Effector memory CD4-positive, alpha-beta T cell (primary cell): ENCODE measurements around the gene PRUNE1.

ENCODE experiments used
- DNase-seq, 3 donors: peaks; one replicate each; pipeline ENCODE4 v3.0.0-alpha.2; 2020
- H3K27ac ChIP-seq: 2 replicates; pipeline ENCODE4 v1.7.0; 2013; ENCODE audit warnings: mild to moderate bottlenecking, low read length, moderate library complexity; ENCODE audit not compliant: insufficient read depth, poor library complexity, severe bottlenecking
- H3K27me3 ChIP-seq: replicated peaks from 2 replicates; pipeline ENCODE4 v1.7.0; 2013; ENCODE audit warnings: mild to moderate bottlenecking, low read length; ENCODE audit not compliant: insufficient read depth, control insufficient read depth, poor library complexity, severe bottlenecking
- H3K36me3 ChIP-seq: 2 replicates; pipeline ENCODE4 v1.7.0; 2013; ENCODE audit warnings: mild to moderate bottlenecking, low read length, moderate library complexity; ENCODE audit not compliant: control insufficient read depth, insufficient read depth
- H3K4me1 ChIP-seq: 2 replicates; pipeline ENCODE4 v1.7.0; 2013; ENCODE audit warnings: low read length, mild to moderate bottlenecking; ENCODE audit not compliant: control insufficient read depth, insufficient read depth, poor library complexity, severe bottlenecking
- H3K4me3 ChIP-seq: 2 replicates; pipeline ENCODE4 v1.7.0; 2013; ENCODE audit warnings: low read length, low read depth, mild to moderate bottlenecking; ENCODE audit not compliant: insufficient read depth, poor library complexity, severe bottlenecking
- H3K9me3 ChIP-seq: 2 replicates; pipeline ENCODE4 v1.7.0; 2013; ENCODE audit warnings: mild to moderate bottlenecking, low read length, moderate library complexity; ENCODE audit not compliant: control insufficient read depth

PRUNE1 gene

DNA sequence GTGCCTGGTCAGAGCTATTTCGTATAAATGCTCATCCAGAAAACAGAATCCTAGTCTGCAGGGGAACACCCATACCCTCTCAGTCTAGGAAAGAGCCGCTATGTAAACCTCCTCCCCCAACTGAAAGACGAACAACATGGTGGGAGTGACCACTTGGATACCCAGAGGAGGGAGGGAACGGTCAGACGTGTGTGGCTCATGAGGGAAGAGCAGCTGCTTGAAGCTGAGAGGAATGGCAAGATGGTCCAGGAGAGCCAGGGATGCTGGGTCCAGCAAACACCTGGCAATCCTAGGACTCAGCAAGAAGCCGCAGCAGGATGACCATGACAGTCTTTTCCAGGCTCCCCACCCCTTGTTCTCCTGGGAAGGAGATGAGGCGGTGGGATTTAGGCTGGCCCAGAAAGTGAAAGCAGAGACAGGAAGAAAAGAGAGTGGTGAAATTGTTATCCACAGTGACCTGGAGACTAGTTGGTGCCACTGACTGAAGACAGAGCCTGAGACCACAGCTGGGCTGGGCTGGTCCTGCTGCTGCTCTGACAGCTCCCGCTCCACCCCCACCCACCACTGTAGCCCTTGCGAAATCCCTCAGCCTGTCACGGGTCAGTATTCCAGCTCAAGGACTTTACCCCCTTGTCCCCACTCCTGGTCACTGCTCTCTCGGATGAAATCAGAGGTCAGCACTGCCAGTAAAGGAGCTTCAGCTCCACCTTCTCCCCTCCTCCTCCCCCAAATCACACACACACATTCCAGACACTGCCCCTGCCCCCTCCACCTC lies 37.3 kb upstream of the PRUNE1 start:
- no peak for DNase-seq
- Histone ChIP-seq H3K4me1 (peaks cover 23% of the 10 kb centered on the region), H3K9me3 (no peaks in the 10 kb centered on the region), H3K27me3 (no peaks in the 10 kb centered on the region), H3K36me3 (peaks cover 29% of the 10 kb centered on the region), H3K4me3 (no peak overlapping the region), H3K27ac (no peak overlapping the region)

GRCh38 chr1:150971583-150972416 lies 36.4 kb upstream of the PRUNE1 start:
- Histone ChIP-seq H3K9me3 (no peaks in the 10 kb centered on the region), H3K4me3 (no peak overlapping the region), H3K4me1 (peaks cover 29% of the 10 kb centered on the region), H3K27me3 (no peaks in the 10 kb centered on the region), H3K27ac (peak overlapping the region; percentile 85), H3K36me3 (peaks cover 21% of the 10 kb centered on the region)
- DNase-seq = no peak

GRCh38 chr1:150972417-150972940 lies 35.8 kb upstream of the PRUNE1 start:
- H3K27ac ChIP-seq = peak overlapping the region; percentile 85
- H3K27me3 ChIP-seq = no peaks in the 10 kb centered on the region
- H3K9me3 ChIP-seq = no peaks in the 10 kb centered on the region
- DNase-seq = no peak
- no peak overlapping the region for H3K4me3 ChIP-seq
- peaks cover 14% of the 10 kb centered on the region for H3K36me3 ChIP-seq
- peaks cover 36% of the 10 kb centered on the region for H3K4me1 ChIP-seq

DNA sequence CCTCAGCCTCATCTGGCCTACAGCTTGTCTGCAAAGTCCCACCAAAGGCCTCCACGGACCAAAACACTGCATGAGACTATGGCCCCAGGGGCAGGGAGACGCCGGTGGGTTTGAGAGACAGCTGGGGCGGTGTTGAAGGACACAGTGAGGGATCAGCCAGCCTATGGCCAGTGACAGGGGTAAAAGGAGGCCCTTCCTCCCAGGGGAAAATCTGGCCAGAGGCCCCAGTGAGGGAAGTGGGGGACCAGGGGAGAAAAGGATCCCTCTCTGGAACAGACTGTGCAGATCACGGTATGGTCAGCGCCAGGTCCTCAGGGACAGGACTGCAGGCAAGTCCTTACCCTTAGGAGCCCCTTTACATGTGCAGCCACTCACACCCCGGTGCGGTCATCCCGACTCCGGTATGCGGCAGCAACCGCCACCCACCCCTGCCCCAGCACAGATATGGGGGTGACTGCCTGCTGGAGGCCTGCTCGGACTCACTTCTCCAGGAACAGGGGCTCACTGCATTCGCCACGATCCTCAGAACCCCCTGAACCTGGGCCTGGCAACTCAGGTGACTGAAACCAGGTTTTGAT lies 34.9 kb upstream of the PRUNE1 start:
- no peaks in the 10 kb centered on the region for H3K9me3 ChIP-seq
- H3K4me1 ChIP-seq = peaks cover 38% of the 10 kb centered on the region
- peak overlapping the region; percentile 82 for H3K4me3 ChIP-seq
- H3K36me3 ChIP-seq = peaks cover 6% of the 10 kb centered on the region
- peak overlapping the region; percentile 85 for H3K27ac ChIP-seq
- H3K27me3 ChIP-seq = no peaks in the 10 kb centered on the region
- DNase-seq = peak in 2 of 3 donors; percentile 2 to 3

GRCh38 chr1:150973836-150974579 lies 34.2 kb upstream of the PRUNE1 start:
- peak; percentile 3 to 20 (median 16) for DNase-seq
- peaks cover 39% of the 10 kb centered on the region for H3K4me1 ChIP-seq

GRCh38 chr1:150974580-150975478 lies 33.4 kb upstream of the PRUNE1 start, which contains the start of gene CERS2:
CERS2 (minus strand) TSS chr1:150974835; CDS start chr1:150969090, 5,745 bp downstream.
- Histone ChIP-seq H3K4me1 (peaks cover 44% of the 10 kb centered on the region), H3K27me3 (no peaks in the 10 kb centered on the region), H3K36me3 (no peaks in the 10 kb centered on the region), H3K27ac (peak within 1 kb of the TSS; percentile 85), H3K4me3 (peak within 1 kb of the TSS; percentile 82), H3K9me3 (no peaks in the 10 kb centered on the region)
- peak; percentile 69 to 71 (median 69) for DNase-seq

More at GRCh38 chr1:150973836-150974579, 34.2 kb upstream of the PRUNE1 start:
- H3K4me3 ChIP-seq = peak overlapping the region; percentile 82
- H3K27me3 ChIP-seq = no peaks in the 10 kb centered on the region
- H3K36me3 ChIP-seq = no peaks in the 10 kb centered on the region
- peak overlapping the region; percentile 85 for H3K27ac ChIP-seq
- no peaks in the 10 kb centered on the region for H3K9me3 ChIP-seq

DNA sequence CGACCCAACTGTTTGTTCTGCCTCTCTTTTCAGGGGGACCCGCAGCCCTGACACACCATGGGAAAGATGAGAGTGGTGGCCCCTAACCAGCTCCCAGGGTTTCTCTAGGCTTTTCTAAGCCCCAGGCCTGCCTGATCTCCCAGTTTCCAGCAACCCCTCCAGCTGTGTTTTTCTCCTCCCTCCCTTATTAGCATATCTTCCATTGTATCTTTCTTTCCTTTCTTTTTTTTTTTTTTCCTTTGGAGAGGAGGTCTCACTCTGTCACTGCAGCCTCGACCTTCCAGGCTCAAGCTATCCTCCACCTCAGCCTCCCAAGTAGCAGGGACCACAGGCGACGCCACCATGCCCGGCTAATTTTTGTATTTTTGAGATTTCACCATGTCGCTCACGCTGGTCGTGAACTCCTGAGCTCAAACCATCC lies 31.8 kb upstream of the PRUNE1 start:
- Histone ChIP-seq H3K4me3 (no peak overlapping the region), H3K36me3 (no peaks in the 10 kb centered on the region), H3K9me3 (no peaks in the 10 kb centered on the region), H3K27me3 (no peaks in the 10 kb centered on the region), H3K27ac (no peak overlapping the region), H3K4me1 (peaks cover 44% of the 10 kb centered on the region)
- no peak for DNase-seq

DNA sequence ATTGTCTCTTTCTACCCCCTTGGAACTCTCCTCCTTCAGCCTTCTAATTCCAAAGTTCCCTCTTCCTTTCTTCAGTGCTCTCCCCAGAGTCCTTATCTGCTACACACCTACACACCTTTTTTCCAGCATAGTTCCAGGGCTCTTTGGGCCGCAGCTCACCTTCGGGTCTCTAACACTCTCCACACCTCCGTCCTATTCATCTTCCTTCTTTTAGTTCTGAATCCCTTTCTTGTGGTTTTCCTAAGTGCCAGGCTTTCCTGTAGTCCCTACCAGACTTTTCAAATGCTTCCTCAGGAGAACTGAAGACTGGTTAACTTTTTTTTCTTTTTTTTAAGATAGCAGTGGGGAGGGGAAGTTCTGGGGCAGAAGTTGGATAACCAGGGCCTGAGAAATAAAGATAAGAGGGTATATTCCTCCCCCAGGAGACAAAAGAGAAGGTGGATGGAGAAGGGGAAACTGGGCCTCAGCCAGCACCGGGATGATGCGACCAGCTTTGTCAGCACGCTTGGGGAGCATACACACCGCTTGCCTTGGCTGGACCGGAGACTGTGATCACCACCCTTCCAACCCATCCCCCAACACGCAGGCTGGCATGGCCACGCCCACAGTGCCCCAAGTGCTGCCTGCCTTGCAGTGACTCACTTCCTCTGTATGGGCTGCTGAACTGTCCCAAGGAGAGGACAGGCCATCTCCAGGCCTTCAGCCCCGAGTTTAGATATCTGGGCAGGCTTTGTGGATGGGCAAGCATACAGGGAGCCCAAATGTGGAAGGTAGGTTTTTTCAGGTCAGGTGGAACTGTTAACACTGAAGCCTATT lies 31.2 kb upstream of the PRUNE1 start:
- H3K9me3 ChIP-seq = no peaks in the 10 kb centered on the region
- H3K36me3 ChIP-seq = no peaks in the 10 kb centered on the region
- H3K4me1 ChIP-seq = peaks cover 43% of the 10 kb centered on the region
- DNase-seq = peak; percentile 54 to 66 (median 58)
- no peaks in the 10 kb centered on the region for H3K27me3 ChIP-seq
- peak overlapping the region; percentile 30 for H3K27ac ChIP-seq
- peak overlapping the region; percentile 25 for H3K4me3 ChIP-seq
